GM23338 (cell line): Measurements from ENCODE around the gene HPS4. TPM values are rescaled to one million over a fixed set of nuclear protein-coding genes. Genes with fewer than 3 reads are reported as not detected.

Experiments
- ATAC-seq: fragments of 200-7000 bp; cut with Tn5 transposase; 3 replicates; pipeline ENCODE4 v1.9.1; 2020
- DNase-seq: peaks from one replicate; pipeline ENCODE4 v3.0.0-alpha.2; 2015; ENCODE audit warnings: low spot score
- H2AFZ ChIP-seq: fragments of 200-600 bp; sonication (generic); 2 replicates; pipeline ENCODE4 v1.8.0; 2016; ENCODE audit warnings: antibody characterized with exemption, mild to moderate bottlenecking, moderate library complexity
- H3F3A ChIP-seq: fragments of 200-600 bp; sonication (generic); replicated peaks from 2 replicates; pipeline ENCODE4 v1.8.0; 2017; ENCODE audit warnings: antibody characterized with exemption, mixed run types, low read depth
- H3K27ac ChIP-seq: fragments of 200-600 bp; sonication (generic); 2 replicates; pipeline ENCODE4 v1.6.1; 2016; ENCODE audit warnings: low read depth
- H3K27me3 ChIP-seq: fragments of 200-600 bp; sonication (generic); 2 replicates; pipeline ENCODE4 v1.8.0; 2016; ENCODE audit warnings: mild to moderate bottlenecking, mixed run types, moderate library complexity; ENCODE audit not compliant: insufficient read depth
- H3K36me3 ChIP-seq: fragments of 200-600 bp; sonication (generic); 2 replicates; pipeline ENCODE4 v1.8.0; 2016; ENCODE audit warnings: mild to moderate bottlenecking; ENCODE audit not compliant: insufficient read depth
- H3K4me1 ChIP-seq: fragments of 200-600 bp; sonication (generic); 2 replicates; pipeline ENCODE4 v1.8.0; 2016; ENCODE audit warnings: mild to moderate bottlenecking, moderate library complexity; ENCODE audit not compliant: insufficient read depth
- H3K4me2 ChIP-seq: fragments of 200-600 bp; sonication (generic); 2 replicates; pipeline ENCODE4 v1.7.1; 2017; ENCODE audit warnings: mixed run types
- H3K4me3 ChIP-seq: fragments of 200-600 bp; sonication (generic); 2 replicates; pipeline ENCODE4 v1.6.1; 2016; ENCODE audit warnings: mixed run types
- H3K79me2 ChIP-seq: fragments of 200-600 bp; sonication (generic); replicated peaks from 2 replicates; pipeline ENCODE4 v1.8.0; 2017; ENCODE audit warnings: mild to moderate bottlenecking; ENCODE audit not compliant: insufficient read depth
- H3K9me2 ChIP-seq: fragments of 200-600 bp; sonication (generic); 2 replicates; pipeline ENCODE4 v1.8.0; 2017; ENCODE audit not compliant: insufficient read depth
- H4K20me1 ChIP-seq: fragments of 200-600 bp; sonication (generic); replicated peaks from 2 replicates; pipeline ENCODE4 v1.8.0; 2017; ENCODE audit warnings: mild to moderate bottlenecking; ENCODE audit not compliant: insufficient read depth
- H3K27ac Mint-ChIP-seq: 2 replicates; pipeline ENCODE4 v1.8.0; 2020; ENCODE audit warnings: inconsistent platforms, mild to moderate bottlenecking, moderate library complexity, mixed read lengths
- H3K27me3 Mint-ChIP-seq: 3 replicates; pipeline ENCODE4 v1.8.0; 2022; ENCODE audit warnings: low read depth, mild to moderate bottlenecking, moderate library complexity, mixed read lengths, inconsistent platforms; ENCODE audit not compliant: insufficient read depth, poor library complexity
- H3K36me3 Mint-ChIP-seq: 3 replicates; pipeline ENCODE4 v1.8.0; 2021; ENCODE audit warnings: low read depth, mild to moderate bottlenecking, inconsistent platforms, moderate library complexity, mixed read lengths
- H3K4me1 Mint-ChIP-seq: 3 replicates; pipeline ENCODE4 v1.8.0; 2020; ENCODE audit warnings: mild to moderate bottlenecking, inconsistent platforms, mixed read lengths
- H3K4me3 Mint-ChIP-seq: 3 replicates; pipeline ENCODE4 v1.8.0; 2021; ENCODE audit warnings: moderate library complexity, mild to moderate bottlenecking, inconsistent platforms, mixed read lengths
- H3K9me3 Mint-ChIP-seq: 3 replicates; pipeline ENCODE4 v1.8.0; 2020; ENCODE audit warnings: moderate library complexity, mild to moderate bottlenecking, inconsistent platforms, mixed read lengths
- EZH2phosphoT487 ChIP-seq: fragments of 200-600 bp; sonication (generic); IDR thresholded peaks from one replicate; pipeline ENCODE4 v1.8.1; 2018; ENCODE audit warnings: antibody characterized with exemption; ENCODE audit not compliant: unreplicated experiment
- JUNB ChIP-seq: IDR thresholded peaks from one replicate; pipeline ENCODE4 v1.6.1; 2016; ENCODE audit warnings: antibody characterized with exemption; ENCODE audit not compliant: unreplicated experiment
- NANOG ChIP-seq: IDR thresholded peaks from 2 replicates; pipeline ENCODE4 v1.6.1; 2016; ENCODE audit warnings: antibody characterized with exemption, borderline replicate concordance
- POLR2AphosphoS5 ChIP-seq: IDR thresholded peaks from 2 replicates; pipeline ENCODE4 v1.6.1; 2016; ENCODE audit warnings: antibody characterized with exemption, low read depth
- REST ChIP-seq: IDR thresholded peaks from one replicate; pipeline ENCODE4 v1.6.1; 2018; ENCODE audit warnings: antibody characterized with exemption; ENCODE audit not compliant: unreplicated experiment
- STAT1 ChIP-seq: IDR thresholded peaks from one replicate; pipeline ENCODE4 v1.6.1; 2016; ENCODE audit warnings: antibody characterized with exemption; ENCODE audit not compliant: unreplicated experiment
- ZNF114 ChIP-seq: fragments of 250-450 bp; sonication (Bioruptor Pico); IDR thresholded peaks from 2 replicates; pipeline ENCODE4 v1.5.0; 2020; ENCODE audit warnings: mild to moderate bottlenecking, moderate library complexity
- polyA plus RNA-seq: library from polyadenylated mRNA; unstranded; fragments of >200 nt; fragmentation: Nextera tagmentation; extraction: Ambion mirVana; gene quantifications from 2 replicates; pipeline ENCODE4 v1.2.1, GENCODE V29; 2016
- total RNA-seq: library from RNA; depleted of rRNA; stranded (reverse); fragments of >200 nt; shearing (Covaris generic); gene quantifications from 2 replicates; pipeline ENCODE4 v1.2.3, GENCODE V29; 2014
- TF ChIP-seq, protein P1 (sequence below): IDR thresholded peaks from 2 replicates; pipeline ENCODE4 v1.6.1; 2016; ENCODE audit warnings: antibody characterized with exemption

HPS4 gene
- total and polyA plus RNA-seq, 2 experiments from 2014 or later, result 20.3 to 49.4 TPM

DNA sequence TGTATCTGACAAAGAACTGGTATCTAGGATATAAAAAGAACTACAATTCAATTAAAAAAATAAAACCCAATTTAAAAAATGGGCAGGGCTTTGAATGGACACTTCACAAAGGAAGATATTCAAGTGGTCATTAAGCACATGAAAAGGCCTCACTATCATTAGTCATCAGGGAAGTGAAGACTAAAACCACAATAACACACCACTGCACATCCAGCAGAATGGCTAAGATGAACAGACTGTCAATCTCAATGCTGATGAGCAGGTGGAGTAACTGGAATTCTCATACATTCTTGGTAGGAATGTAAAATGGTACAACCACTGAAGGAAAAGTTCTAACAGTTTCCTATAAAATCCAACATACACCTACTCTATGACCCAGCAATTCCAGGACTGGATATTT lies 8.9 kb downstream of the HPS4 start:
- Histone ChIP-seq H3K9me2 (no peaks in the 10 kb centered on the region), H2AFZ (no peak overlapping the region), H4K20me1 (peaks cover 15% of the 10 kb centered on the region; the same call in 1 of the 2 replicates), H3K27ac (no peak overlapping the region), H3F3A (no peaks in the 10 kb centered on the region), H3K36me3 (peaks cover 65% of the 10 kb centered on the region), H3K27me3 (no peaks in the 10 kb centered on the region), H3K79me2 (peaks cover 13% of the 10 kb centered on the region), H3K4me2 (no peak overlapping the region), H3K4me3 (no peak overlapping the region), H3K4me1 (no peaks in the 10 kb centered on the region; the same call in 1 of the 2 replicates)
- Mint-ChIP-seq H3K9me3 (no peaks in the 10 kb centered on the region), H3K36me3 (peaks cover 71% of the 10 kb centered on the region), H3K27ac (no peak overlapping the region), H3K4me3 (no peak overlapping the region), H3K27me3 (no peaks in the 10 kb centered on the region), H3K4me1 (peaks cover 3% of the 10 kb centered on the region)
- no peak for TF ChIP-seq EZH2phosphoT487
- no peak for TF ChIP-seq JUNB
- DNase-seq (no peak), ATAC-seq (no peak)

DNA sequence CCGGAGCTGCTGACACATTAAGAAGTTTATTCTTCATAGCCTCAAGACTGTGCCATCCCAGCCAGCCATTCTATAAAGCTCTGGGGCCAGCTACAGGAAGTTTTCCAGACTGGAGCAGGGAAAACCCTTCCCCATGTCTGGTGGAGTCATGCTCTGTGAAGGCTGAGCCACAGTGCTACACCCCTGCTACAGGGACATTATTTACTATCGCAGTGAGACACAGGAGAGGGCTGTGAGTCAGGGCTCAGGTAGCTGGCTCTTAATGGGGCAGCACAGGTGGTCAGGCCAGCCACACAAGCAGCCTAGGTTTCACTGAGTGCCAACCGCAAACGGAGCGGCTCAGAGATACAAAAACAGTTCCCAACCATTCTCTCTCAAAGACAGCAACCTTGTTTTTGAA lies 12.1 kb downstream of the HPS4 start:
- no peak overlapping the region for H3K4me2 ChIP-seq
- ATAC-seq (no peak), DNase-seq (no peak)
- Mint-ChIP-seq H3K4me1 (no peaks in the 10 kb centered on the region), H3K36me3 (peaks cover 77% of the 10 kb centered on the region), H3K4me3 (no peak overlapping the region), H3K27me3 (no peaks in the 10 kb centered on the region), H3K9me3 (no peaks in the 10 kb centered on the region), H3K27ac (no peak overlapping the region)
- no peaks in the 10 kb centered on the region for H3F3A ChIP-seq
- TF ChIP-seq REST (no peak), NANOG (no peak), POLR2AphosphoS5 (no peak), STAT1 (no peak), ZNF114 (CRISPR knock-in tag) (no peak)
- TF ChIP-seq, protein P1, sequence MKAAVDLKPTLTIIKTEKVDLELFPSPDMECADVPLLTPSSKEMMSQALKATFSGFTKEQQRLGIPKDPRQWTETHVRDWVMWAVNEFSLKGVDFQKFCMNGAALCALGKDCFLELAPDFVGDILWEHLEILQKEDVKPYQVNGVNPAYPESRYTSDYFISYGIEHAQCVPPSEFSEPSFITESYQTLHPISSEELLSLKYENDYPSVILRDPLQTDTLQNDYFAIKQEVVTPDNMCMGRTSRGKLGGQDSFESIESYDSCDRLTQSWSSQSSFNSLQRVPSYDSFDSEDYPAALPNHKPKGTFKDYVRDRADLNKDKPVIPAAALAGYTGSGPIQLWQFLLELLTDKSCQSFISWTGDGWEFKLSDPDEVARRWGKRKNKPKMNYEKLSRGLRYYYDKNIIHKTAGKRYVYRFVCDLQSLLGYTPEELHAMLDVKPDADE, result no peak
- H2AFZ ChIP-seq, result no peak overlapping the region
- H3K79me2 ChIP-seq, result no peaks in the 10 kb centered on the region
- no peak overlapping the region for H3K4me3 ChIP-seq
- H3K27ac ChIP-seq, result no peak overlapping the region
- H4K20me1 ChIP-seq, result peaks cover 12% of the 10 kb centered on the region; the same call in 1 of the 2 replicates
- peaks cover 59% of the 10 kb centered on the region for H3K36me3 ChIP-seq
- no peaks in the 10 kb centered on the region for H3K9me2 ChIP-seq
- no peaks in the 10 kb centered on the region for H3K4me1 ChIP-seq
- H3K27me3 ChIP-seq, result no peaks in the 10 kb centered on the region
